B cell (primary cell): ENCODE data around the gene ZNF556. TPM values are rescaled to one million over a fixed set of nuclear protein-coding genes. Genes with fewer than 3 reads are reported as not detected.

ENCODE experiments used
- ATAC-seq: fragments of 200-7000 bp; cut with Tn5 transposase; one replicate; pipeline ENCODE4 v1.10.0; 2021; ENCODE audit warnings: low read depth, mild to moderate bottlenecking, moderate number of reproducible peaks, moderate library complexity
- CTCF ChIA-PET: fragments of 350-600 bp; sonication (Branson Sonifier 250); formaldehyde crosslinking; loops from one replicate; lab custom pipeline; 2021; ENCODE audit warnings: antibody characterized with exemption, inconsistent platforms; lab: Charles Lee
- POLR2A ChIA-PET: fragments of 350-600 bp; sonication (Branson Sonifier 250); formaldehyde crosslinking; loops from one replicate; lab custom pipeline; 2021; ENCODE audit warnings: antibody characterized with exemption; lab: Charles Lee
- DNase-seq: peaks from one replicate; pipeline ENCODE4 v3.0.0; 2013
- H2AFZ ChIP-seq: 2 replicates; pipeline ENCODE4 v1.6.1; 2012; ENCODE audit warnings: mild to moderate bottlenecking, low read depth, low read length; ENCODE audit not compliant: insufficient read depth, poor library complexity, severe bottlenecking
- H3K27ac ChIP-seq, 2 donors: 1 replicate in 1 of 2; 2 replicates in 1 of 2; pipeline ENCODE4 v1.5.1; 2012 to 2013; ENCODE audit warnings: low read length in 2 of 2, mild to moderate bottlenecking in 2 of 2, moderate library complexity in 1 of 2
- H3K27me3 ChIP-seq, 4 experiments: fragments of 200-600 bp in 1 of 4; sonication (generic) in 1 of 4; replicated peaks in 1 of 4; 1 replicate in 2 of 4; 2 replicates in 2 of 4; pipeline versions ENCODE4 v1.6.1 to v1.7.0; 2013 to 2016; ENCODE audit warnings: low read length in 3 of 4, mild to moderate bottlenecking in 2 of 4, mixed read lengths in 1 of 4, moderate library complexity in 1 of 4; ENCODE audit not compliant: insufficient read depth in 4 of 4, control insufficient read depth in 3 of 4; ENCODE audit errors: control extremely low read depth in 1 of 4
- H3K36me3 ChIP-seq, 2 experiments: replicated peaks in 1 of 2; 1 replicate in 1 of 2; 2 replicates in 1 of 2; pipeline versions ENCODE4 v1.6.1 to v1.7.1; 2013; ENCODE audit warnings: low read length in 1 of 2; ENCODE audit not compliant: insufficient read depth in 2 of 2, control insufficient read depth in 1 of 2; ENCODE audit errors: control extremely low read depth in 1 of 2, extremely low read depth in 1 of 2
- H3K4me1 ChIP-seq, 2 donors: fragments of 200-600 bp in 1 of 2; sonication (generic) in 1 of 2; 1 replicate in 1 of 2; 2 replicates in 1 of 2; pipeline versions ENCODE4 v1.5.1 to v1.6.1; 2013 to 2017; ENCODE audit warnings: low read length in 2 of 2; ENCODE audit not compliant: control insufficient read depth in 2 of 2, insufficient read depth in 2 of 2
- H3K4me2 ChIP-seq: replicated peaks from 2 replicates; pipeline ENCODE3; 2012; ENCODE audit warnings: mild to moderate bottlenecking, low read depth, low read length; ENCODE audit not compliant: poor library complexity, severe bottlenecking
- H3K4me3 ChIP-seq, 5 experiments: fragments of 200-600 bp in 1 of 5; sonication (generic) in 1 of 5; 1 replicate in 3 of 5; 2 replicates in 2 of 5; pipeline versions ENCODE4 v1.5.1 to v1.7.0; 2011 to 2016; ENCODE audit warnings: low read length in 4 of 5, mild to moderate bottlenecking in 4 of 5, low read depth in 2 of 5, control low read depth in 1 of 5, moderate library complexity in 1 of 5; ENCODE audit not compliant: insufficient read depth in 1 of 5; ENCODE audit errors: control extremely low read depth in 1 of 5, extremely low read depth in 1 of 5
- H3K79me2 ChIP-seq: fragments of 200-600 bp; sonication (generic); one replicate; pipeline ENCODE4 v1.6.0; 2016; ENCODE audit warnings: low read length; ENCODE audit not compliant: control insufficient read depth, insufficient read depth
- H3K9ac ChIP-seq: fragments of 200-600 bp; sonication (generic); 2 replicates; pipeline ENCODE4 v1.6.1; 2017; ENCODE audit warnings: mild to moderate bottlenecking, low read length, moderate library complexity
- H3K9me3 ChIP-seq, 3 donors: one replicate each; pipeline versions ENCODE4 v1.6.1 to v1.7.1; 2013; ENCODE audit warnings: low read length in 2 of 3; ENCODE audit not compliant: control insufficient read depth in 2 of 3, insufficient read depth in 1 of 3; ENCODE audit errors: control extremely low read depth in 1 of 3
- H4K20me1 ChIP-seq: 2 replicates; pipeline ENCODE4 v1.6.0; 2012; ENCODE audit warnings: mild to moderate bottlenecking, low read length; ENCODE audit not compliant: insufficient read depth, control insufficient read depth, poor library complexity, severe bottlenecking
- H3K27ac Mint-ChIP-seq: one replicate; pipeline ENCODE4 v1.8.0; 2021; ENCODE audit warnings: mixed read lengths
- H3K27me3 Mint-ChIP-seq: one replicate; pipeline ENCODE4 v1.8.0; 2021; ENCODE audit warnings: mixed read lengths
- H3K4me1 Mint-ChIP-seq: one replicate; pipeline ENCODE4 v1.8.0; 2021; ENCODE audit warnings: mixed read lengths
- H3K4me3 Mint-ChIP-seq: one replicate; pipeline ENCODE4 v1.8.0; 2021; ENCODE audit warnings: mixed read lengths
- H3K9me3 Mint-ChIP-seq: one replicate; pipeline ENCODE4 v1.8.0; 2022; ENCODE audit warnings: mixed read lengths; ENCODE audit not compliant: insufficient read depth
- EZH2 ChIP-seq: IDR thresholded peaks from 2 replicates; pipeline ENCODE4 v1.6.1; 2012; ENCODE audit warnings: borderline replicate concordance, low read depth, mild to moderate bottlenecking, moderate library complexity, low read length; ENCODE audit not compliant: insufficient read depth, poor library complexity, severe bottlenecking
- WGBS: methylation state at CpG from one replicate; pipeline ENCODE4 v1.1.5; 2013; ENCODE audit warnings: missing lambda C conversion rate; ENCODE audit not compliant: insufficient coverage; 5-methylcytosine and 5-hydroxymethylcytosine counted together
- intact Hi-C: fragments of 100-400 bp; cut with micrococcal nuclease; formaldehyde crosslinking; loops from one replicate; pipeline ENCODE4 v1.10.0; 2022
- polyA plus RNA-seq: library from polyadenylated mRNA; depleted of rRNA; stranded (reverse); fragments of >200 nt; gene quantifications from 2 replicates; pipeline ENCODE4 v1.2.3, GENCODE V29; 2012
- total RNA-seq, 2 donors: library from RNA; stranded (reverse); fragments of 120-200 nt in 1 of 2; gene quantifications; 1 replicate in 1 of 2; 2 replicates in 1 of 2; pipeline versions ENCODE4 v1.2.3 to v1.2.4, GENCODE V29; 2013 to 2022
- TF ChIP-seq, protein P1 (sequence below): fragments of 200-600 bp; IDR thresholded peaks from one replicate; pipeline ENCODE4 v1.8.0; 2022; ENCODE audit warnings: antibody characterized with exemption, mild to moderate bottlenecking

ZNF556 gene
- total and polyA plus RNA-seq, 2 donors (not counting 1 experiment from before 2014, with no cell fraction given) = 0.13 TPM; not detected in 1

DNA sequence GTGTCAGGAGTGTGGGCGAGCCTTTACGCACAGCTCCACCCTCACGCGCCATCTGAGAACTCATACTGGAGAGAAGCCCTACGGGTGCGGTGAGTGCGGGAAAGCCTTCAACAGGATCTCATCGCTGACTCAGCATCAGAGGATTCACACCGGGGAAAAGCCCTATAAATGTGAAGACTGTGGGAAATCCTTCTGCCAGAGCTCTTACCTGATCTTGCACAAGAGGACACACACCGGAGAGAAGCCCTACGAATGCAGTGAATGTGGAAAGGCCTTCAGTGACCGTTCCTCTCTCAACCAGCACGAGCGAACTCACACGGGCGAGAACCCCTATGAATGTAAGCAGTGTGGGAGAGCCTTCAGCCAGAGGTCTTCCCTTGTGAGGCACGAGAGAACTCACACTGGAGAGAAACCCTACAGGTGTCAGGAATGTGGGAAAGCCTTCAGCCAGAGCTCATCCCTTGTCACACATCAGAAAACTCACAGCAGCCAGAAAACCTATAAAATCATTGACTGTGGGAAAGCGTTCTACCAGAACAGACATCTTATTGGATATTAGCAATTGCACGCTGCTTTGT is 32.8 kb upstream of the ZNF556 start:
- H3K27me3 ChIP-seq = no peaks in the 10 kb centered on the region
- H3K36me3 ChIP-seq = peaks cover 6 to 15% of the 10 kb centered on the region in 2 experiments
- no peak overlapping the region for H3K27ac ChIP-seq
- no peak overlapping the region for H3K4me2 ChIP-seq
- TF ChIP-seq EZH2 = no peak
- TF ChIP-seq, protein P1, sequence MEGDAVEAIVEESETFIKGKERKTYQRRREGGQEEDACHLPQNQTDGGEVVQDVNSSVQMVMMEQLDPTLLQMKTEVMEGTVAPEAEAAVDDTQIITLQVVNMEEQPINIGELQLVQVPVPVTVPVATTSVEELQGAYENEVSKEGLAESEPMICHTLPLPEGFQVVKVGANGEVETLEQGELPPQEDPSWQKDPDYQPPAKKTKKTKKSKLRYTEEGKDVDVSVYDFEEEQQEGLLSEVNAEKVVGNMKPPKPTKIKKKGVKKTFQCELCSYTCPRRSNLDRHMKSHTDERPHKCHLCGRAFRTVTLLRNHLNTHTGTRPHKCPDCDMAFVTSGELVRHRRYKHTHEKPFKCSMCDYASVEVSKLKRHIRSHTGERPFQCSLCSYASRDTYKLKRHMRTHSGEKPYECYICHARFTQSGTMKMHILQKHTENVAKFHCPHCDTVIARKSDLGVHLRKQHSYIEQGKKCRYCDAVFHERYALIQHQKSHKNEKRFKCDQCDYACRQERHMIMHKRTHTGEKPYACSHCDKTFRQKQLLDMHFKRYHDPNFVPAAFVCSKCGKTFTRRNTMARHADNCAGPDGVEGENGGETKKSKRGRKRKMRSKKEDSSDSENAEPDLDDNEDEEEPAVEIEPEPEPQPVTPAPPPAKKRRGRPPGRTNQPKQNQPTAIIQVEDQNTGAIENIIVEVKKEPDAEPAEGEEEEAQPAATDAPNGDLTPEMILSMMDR = no peak
- no peak overlapping the region for H3K9ac ChIP-seq
- Mint-ChIP-seq H3K4me3 (no peak overlapping the region), H3K27ac (no peak overlapping the region), H3K4me1 (no peaks in the 10 kb centered on the region), H3K9me3 (peaks cover 17% of the 10 kb centered on the region), H3K27me3 (no peaks in the 10 kb centered on the region)
- DNase-seq = no peak
- POLR2A ChIA-PET = no interaction called here
- no peaks in the 10 kb centered on the region for H3K79me2 ChIP-seq
- WGBS = 100% methylated on average over 14 of the region's 19 CpGs
- CTCF ChIA-PET = interaction anchor here (1.5 kb wide), 1 partner anchor 9 kb away, joined by 3 read pairs; no protein-coding TSS in a partner anchor
- no peaks in the 10 kb centered on the region for H3K4me1 ChIP-seq
- intact Hi-C loops = no loop called here
- peaks cover 9 to 77% (median 45%) of the 10 kb centered on the region in 3 donors for H3K9me3 ChIP-seq
- H4K20me1 ChIP-seq = no peaks in the 10 kb centered on the region
- no peak overlapping the region for H2AFZ ChIP-seq
- ATAC-seq = no peak
- no peak overlapping the region for H3K4me3 ChIP-seq

DNA sequence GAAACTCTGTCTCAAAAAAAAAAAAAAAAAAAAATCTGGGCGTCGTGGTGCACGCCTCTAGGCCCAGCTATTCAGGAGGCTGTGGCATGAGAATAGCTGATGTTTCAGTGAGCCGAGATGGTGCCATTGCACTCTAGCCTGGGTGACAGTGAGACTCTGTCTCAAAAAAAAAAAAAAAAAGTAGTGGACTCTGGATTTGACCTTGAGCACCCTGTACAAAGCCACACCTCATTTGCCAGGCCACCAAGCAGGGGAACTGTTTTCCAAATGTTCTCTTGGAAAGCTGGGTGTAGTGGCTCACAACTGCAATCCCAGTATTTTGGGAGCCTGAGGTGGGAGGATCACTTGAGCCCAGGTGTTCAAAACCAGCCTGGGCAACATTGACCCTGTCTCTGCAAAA is 29.7 kb upstream of the ZNF556 start:
- Mint-ChIP-seq H3K27ac (no peak overlapping the region), H3K9me3 (peaks cover 14% of the 10 kb centered on the region), H3K27me3 (no peaks in the 10 kb centered on the region), H3K4me3 (no peak overlapping the region), H3K4me1 (peaks cover 12% of the 10 kb centered on the region)
- H3K27me3 ChIP-seq = no peaks in the 10 kb centered on the region
- POLR2A ChIA-PET = interaction anchor here (0.7 kb wide), 2 partner anchors 12 to 138 kb away, joined by 4 to 6 read pairs; no protein-coding TSS in a partner anchor
- peaks cover 9 to 72% (median 40%) of the 10 kb centered on the region in 3 donors for H3K9me3 ChIP-seq
- no peak overlapping the region for H3K9ac ChIP-seq
- WGBS = 94% methylated on average over 2 of the region's 4 CpGs
- ATAC-seq (no peak), DNase-seq (no peak)
- H3K4me1 ChIP-seq = peaks cover 8 to 10% of the 10 kb centered on the region in 2 donors
- H3K79me2 ChIP-seq = peaks cover 5% of the 10 kb centered on the region
- H3K36me3 ChIP-seq = peaks cover 6 to 13% of the 10 kb centered on the region in 2 experiments
- no peak overlapping the region for H2AFZ ChIP-seq
- intact Hi-C loops = no loop called here
- no peaks in the 10 kb centered on the region for H4K20me1 ChIP-seq
- TF ChIP-seq, protein P1 = no peak
- no peak for TF ChIP-seq EZH2
- CTCF ChIA-PET = no interaction called here
- no peak overlapping the region for H3K4me2 ChIP-seq
- H3K27ac ChIP-seq = no peak overlapping the region
- no peak overlapping the region for H3K4me3 ChIP-seq
